Measurements from ENCODE around the gene WDR5. TPM values are rescaled to one million over a fixed set of nuclear protein-coding genes. Genes with fewer than 3 reads are reported as not detected.

The WDR5 gene
- total RNA-seq, 1 donor from 2014 or later = 18.2 TPM

DNA sequence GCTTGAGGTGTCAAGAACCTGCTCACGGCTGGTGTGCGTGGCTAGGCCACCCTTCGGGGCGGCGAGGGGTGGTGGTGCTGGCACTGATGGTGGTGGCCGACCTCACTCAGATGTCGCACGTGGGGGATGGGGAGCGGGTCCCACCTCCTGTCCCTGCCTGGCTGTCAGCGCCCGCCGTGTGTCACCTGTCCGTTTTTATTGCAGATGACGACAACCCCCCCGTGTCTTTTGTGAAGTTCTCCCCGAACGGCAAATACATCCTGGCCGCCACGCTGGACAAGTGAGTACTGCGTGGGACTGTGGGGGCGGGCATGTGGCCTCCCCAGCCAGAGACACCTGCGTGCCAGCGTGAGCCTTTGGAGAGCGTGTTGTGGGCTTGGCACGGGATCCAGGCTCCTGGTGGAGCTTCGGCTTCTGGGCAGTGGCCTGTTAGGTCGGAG lies 18.4 kb downstream of the WDR5 start:
- intact Hi-C loops (cut with DNase I) = no loop called here
- DNase-seq (ENCODE audit: missing footprints) = no peak

DNA sequence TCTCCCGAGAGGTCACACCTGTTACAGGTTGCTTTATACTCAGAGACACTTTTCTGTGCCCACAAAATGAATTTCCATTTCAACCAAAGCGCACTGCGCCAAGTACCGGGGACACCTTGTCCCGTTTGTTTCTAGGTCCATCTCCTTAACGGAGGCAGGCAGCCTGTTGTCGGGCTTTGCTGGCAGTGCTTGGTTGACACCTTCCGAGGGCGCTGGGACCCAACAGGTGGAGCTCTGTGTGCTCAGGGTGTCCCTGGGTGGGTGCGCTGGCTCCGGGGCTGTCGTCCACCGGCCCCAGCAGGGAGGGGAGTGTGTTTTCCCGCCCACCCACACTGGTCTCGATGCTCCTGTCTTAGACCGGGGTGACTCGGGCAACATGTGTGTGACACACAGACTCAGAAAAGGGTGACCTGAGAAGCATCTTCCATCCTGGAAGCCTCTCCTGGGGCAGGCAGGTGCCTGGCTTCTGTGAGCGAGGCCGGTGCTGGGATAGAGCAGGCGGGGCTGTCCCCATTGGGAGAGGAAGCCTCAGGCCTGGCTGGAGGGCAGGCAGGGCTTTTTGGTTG lies 20.0 kb downstream of the WDR5 start:
- no peak for DNase-seq (ENCODE audit: missing footprints)
- intact Hi-C loops (cut with DNase I) = no loop called here
- ATAC-seq = no peak

More for the DNA sequence above, 18.4 kb downstream of the WDR5 start:
- ATAC-seq = no peak

DNA sequence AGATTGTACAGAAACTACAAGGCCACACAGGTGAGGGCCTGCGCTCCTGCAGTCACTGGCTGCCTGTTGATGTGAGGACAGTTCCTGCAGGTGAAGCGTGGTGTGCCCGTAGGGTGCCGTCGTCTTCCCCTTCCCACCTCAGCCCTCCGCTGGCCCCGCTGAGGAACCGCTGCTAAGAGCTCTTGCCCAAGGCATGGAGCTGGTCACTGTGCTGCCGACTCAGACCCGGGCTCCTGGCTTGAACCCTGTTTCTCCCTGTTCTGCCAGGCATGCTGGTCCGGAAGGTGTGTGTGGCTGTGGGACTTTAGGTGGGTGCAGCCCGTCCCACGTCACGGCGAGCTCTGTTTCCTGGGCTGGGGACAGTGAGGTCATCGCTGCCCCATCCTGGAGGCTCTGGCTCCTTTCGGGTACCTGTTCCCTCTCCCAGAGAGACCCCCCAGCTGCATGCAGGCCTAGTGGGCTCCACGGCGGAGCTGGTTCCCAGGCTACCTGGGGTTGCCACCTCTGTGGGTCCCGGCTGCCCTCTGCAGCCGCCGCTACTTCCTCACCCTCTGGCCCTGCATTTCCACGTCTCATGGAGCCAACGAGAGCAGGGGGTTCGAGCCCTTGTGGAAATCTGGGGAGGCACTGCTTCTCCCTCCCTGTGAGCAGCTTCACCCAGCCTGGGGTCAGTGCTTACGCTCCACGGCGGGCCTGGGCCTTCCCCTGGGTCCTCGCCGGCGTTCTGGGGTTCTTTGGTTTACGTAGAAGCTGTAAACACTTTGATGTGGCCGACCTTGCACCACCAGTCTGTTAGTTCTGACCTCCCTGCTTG lies 20.9 kb downstream of the WDR5 start:
- no peak for DNase-seq (ENCODE audit: missing footprints)
- no peak for ATAC-seq
- intact Hi-C loops (cut with DNase I) = no loop called here

DNA sequence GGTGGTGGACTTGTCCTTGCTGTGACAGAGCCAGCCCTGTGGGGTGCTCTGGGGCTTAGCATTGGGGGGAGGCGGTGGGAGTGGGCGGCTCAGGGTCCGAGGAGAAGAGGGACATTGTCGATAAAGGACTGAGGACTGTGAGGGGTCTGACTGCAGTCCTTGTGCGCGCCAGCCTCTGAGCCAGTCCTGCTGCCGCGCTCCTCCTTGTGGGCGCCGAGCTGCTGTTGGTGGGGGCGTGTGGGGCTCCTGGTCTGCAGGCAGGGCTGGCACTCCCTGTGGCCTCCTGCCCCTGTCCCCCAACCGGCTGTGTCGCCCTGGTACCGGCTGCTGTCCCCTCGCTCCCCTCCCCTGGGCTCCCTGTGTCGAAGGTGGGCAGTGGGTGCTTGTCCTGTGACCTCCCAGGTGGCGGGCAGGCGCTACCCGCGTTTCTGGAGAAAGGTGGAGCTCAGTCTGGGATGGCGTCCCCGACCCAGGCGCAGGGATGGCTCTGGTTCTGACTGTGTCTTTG lies 21.6 kb downstream of the WDR5 start:
- ATAC-seq (no peak), DNase-seq (ENCODE audit: missing footprints) (no peak)
- intact Hi-C loops (cut with DNase I) = no loop called here

DNA sequence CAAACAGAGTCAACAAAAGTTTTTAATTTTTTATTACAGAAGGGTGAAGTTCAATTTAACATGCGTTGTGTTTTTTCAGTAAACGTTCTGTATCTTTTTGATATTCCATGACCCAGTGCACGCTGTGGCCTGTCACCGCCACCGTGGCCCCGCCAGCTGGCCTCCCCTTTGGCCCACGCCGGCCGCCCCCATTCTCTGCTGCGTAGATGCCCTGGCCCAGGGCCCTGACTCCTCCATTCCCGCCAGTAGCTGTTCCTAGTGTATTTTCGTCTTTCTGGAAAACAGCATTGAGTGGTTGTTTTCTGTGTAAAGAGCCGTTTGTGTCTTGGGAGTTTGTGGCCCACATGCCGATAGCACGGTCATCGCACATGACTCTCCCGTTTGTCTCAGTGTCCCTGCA lies 22.4 kb downstream of the WDR5 start:
- intact Hi-C loops (cut with DNase I) = no loop called here
- DNase-seq (ENCODE audit: missing footprints) (no peak), ATAC-seq (no peak)

DNA sequence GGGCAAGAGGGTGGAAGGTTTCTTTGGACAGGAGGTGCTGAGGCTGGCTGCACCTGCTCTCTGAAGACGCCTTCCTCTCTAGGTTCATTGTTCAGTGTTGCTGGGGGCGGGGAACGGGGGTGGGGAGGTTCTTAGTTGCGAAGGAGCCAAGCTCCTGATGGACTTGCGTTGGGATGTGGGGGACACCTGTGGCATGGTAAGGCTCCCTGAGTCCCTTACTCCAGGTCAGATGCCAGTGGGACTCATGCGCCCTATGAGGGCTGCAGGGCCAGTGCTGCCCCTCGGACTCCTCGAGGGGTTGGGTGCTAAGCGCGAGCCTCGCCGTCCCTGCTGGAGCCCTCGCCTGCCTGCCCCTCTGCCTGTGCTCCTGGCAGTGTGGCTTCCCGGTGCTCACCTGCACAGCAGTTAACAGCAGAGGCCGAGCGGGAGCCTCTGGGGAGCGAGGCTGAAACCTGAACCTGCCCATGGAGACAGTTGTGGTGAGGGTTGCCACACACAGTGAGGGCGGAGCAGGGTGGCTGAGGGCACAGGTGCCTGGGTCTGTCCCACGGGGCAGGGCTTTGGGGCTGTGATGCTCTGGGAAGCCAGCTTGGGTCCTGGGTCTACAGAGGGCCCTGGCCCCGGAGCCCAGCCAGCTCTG lies 23.0 kb downstream of the WDR5 start:
- ATAC-seq = no peak
- intact Hi-C loops (cut with DNase I) = no loop called here
- no peak for DNase-seq (ENCODE audit: missing footprints)

DNA sequence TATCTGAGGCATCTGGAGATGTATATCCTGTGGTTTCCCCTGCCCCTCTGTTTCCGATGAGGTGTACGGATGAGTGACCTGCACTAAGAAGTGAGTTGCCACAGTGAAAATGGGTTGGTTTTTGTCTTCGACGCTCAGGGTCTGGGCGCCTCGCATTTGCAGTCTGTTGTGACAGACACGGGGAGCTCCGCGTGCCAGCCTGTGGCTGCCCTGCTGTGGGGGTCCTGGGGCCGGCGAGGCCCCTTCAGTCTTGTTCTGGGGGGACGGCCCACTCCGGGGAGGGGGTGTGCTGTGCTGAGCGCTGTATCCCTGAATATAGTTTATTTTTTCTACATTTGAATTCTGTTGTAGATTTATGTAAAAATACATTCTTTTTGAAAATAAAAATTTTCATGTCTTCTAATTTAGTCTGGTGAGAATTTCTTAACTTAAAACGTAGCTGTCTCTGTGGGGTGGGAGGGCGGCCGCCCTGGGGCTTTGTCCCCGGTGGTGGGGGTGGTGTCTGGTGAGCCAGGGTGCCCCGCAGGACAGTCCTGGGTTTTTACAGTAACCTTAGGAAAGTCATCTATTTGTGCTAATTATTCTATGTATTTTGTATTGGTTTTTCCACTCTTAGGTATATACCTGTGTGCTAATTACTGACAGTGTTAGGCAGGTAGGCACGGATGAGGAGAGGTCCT lies 23.8 kb downstream of the WDR5 start:
- DNase-seq (ENCODE audit: missing footprints) (no peak), ATAC-seq (no peak)
- intact Hi-C loops (cut with DNase I) = no loop called here

DNA sequence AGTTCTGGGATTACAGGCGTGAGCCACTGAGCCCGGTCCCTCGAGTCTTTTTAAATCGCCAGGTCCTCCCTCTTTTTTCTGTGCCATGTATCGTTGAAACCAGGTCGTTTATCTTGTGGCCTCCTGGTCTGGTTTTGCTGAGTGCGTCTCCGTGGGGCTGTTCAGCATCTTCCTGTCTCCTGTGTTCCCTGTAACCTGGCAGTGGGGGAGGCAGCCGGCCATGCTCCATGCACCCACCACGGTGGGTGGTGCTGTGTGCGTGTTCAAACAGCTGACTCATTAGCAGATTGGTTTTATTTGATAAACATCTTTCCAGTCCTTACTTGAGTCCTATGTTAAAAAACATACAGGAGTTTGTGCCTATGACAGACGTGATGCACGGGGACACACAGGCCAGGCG lies 25.8 kb downstream of the WDR5 start:
- intact Hi-C loops (cut with DNase I) = loop anchor here (2.0 kb wide), 1 partner anchor 23 kb away; no protein-coding TSS in a partner anchor
- ATAC-seq = no peak

DNA sequence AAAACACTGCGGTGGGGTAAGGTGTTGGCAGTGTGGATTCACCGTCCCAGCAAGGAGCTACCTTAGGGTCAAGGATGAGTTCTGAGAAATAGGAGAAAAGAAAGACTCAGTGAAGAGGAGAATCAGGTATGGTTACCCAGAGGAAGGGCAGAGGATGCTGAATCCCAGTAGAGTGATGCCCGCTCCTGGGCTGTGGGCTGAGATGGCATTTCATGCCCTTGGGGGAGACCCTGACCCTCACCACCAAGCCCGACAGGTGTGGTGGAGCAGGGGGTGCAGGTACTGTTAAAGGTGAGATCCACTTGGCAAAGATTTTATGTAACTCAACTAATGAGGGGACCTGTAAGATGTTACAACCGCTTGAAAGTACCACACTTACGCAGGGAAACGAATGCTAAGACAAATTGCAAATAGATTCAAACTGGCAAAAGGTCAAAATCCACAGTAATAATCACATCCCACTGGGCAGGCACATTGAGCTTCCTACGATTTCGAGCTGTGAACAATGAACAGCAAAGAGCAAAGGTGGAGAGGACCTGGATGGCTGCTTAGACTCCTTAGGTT lies 26.4 kb downstream of the WDR5 start:
- intact Hi-C loops (cut with DNase I) = loop anchor here (2.0 kb wide), 1 partner anchor 23 kb away; no protein-coding TSS in a partner anchor
- no peak for ATAC-seq

More for the DNA sequence above, 25.8 kb downstream of the WDR5 start:
- DNase-seq (ENCODE audit: missing footprints) = no peak

DNA sequence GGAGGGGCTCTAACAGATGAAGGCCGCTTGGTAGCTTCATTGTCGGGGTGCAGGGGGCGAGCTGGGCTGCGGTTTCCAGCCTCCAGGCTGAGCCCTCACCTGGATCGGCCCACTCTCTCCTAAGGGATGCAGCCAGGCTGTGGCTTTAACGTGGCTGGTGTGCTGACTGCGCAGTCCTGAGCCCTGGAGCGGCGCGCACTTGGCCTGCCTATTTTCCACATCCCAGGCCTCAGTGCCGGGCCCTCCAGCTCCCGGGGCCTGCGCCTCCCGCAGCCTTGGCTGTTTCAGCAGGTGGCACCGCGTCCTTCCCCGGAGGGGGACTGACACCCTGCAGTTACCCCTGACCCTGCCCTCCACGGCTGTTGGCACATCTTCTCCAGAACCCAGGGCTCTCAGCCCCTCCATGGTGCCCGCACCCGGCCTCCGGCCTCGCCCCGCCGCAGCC lies 27.1 kb downstream of the WDR5 start:
- ATAC-seq (no peak), DNase-seq (ENCODE audit: missing footprints) (peak; percentile 84)
- intact Hi-C loops (cut with DNase I) = loop anchor here (2.0 kb wide), 1 partner anchor 24 kb away; no protein-coding TSS in a partner anchor

More for the DNA sequence above, 26.4 kb downstream of the WDR5 start:
- no peak for DNase-seq (ENCODE audit: missing footprints)

DNA sequence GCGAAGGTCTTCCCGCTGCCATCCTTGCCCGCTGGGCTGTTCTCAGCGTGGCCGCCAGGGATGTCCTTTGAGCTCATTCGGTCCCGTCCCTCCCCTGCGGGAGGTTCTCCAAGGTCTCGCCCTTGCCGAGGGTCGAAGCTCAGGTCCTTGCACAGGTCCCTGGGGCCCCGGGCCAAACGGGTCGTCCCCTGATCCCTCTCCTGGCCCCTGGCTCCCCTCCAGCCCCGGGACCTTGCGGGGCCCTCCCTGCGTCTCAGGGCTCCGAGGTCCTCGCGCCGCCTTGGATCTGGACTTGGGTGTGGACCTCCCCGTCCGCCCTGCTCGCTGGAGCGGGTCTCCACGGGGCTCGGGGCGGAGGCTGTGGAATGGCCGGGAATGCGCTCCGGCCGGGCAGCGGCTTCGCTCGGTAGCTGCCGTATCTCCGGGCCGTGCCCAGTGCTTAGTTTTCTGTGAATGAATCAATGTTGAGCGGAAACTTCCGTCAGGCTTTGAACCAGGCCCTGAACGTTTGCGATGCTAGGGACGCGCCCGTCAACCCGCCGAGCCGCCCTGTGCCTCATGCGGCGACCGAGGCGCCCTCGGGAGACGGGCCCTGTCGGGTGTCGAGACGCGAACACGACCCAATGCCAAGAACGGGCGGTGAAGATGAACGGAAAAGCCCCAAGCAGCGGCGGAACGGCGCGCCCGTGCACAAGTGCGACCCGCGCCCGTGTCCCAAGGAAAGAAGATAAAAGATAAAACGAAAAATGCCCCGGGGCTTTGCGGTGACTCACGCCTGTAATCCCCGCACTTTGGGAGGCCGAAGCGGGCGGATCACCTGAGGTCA lies 27.7 kb downstream of the WDR5 start:
- intact Hi-C loops (cut with DNase I) = loop anchor here (2.0 kb wide), 2 partner anchors 25 to 271 kb away; no protein-coding TSS in a partner anchor

DNA sequence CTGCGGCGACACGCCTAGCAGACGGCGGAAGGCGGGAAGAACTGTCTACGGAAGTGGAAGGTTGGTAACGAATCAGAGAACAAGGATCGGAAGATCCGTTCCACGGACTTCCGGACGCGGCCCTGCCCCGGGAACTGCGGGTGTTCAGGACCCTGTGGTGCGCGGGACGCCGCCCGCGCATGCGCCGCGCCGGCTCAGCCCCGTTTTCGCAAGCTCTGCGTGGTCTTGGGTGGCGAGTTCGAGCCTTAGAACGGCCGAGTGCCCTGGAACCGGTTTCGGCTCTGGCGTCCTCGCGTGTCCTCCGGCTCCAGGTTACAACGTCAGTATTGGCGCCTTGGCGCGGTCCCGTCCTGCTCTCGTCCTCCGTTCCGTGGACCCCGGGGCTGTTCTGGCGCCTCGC lies 29.0 kb downstream of the WDR5 start:
- intact Hi-C loops (cut with DNase I) = loop anchor here (2.0 kb wide), 1 partner anchor 270 kb away; no protein-coding TSS in a partner anchor
- ATAC-seq (no peak), DNase-seq (ENCODE audit: missing footprints) (no peak)

More for the DNA sequence above, 27.7 kb downstream of the WDR5 start:
- ATAC-seq (peak; percentile 14), DNase-seq (ENCODE audit: missing footprints) (peak; percentile 82)

DNA sequence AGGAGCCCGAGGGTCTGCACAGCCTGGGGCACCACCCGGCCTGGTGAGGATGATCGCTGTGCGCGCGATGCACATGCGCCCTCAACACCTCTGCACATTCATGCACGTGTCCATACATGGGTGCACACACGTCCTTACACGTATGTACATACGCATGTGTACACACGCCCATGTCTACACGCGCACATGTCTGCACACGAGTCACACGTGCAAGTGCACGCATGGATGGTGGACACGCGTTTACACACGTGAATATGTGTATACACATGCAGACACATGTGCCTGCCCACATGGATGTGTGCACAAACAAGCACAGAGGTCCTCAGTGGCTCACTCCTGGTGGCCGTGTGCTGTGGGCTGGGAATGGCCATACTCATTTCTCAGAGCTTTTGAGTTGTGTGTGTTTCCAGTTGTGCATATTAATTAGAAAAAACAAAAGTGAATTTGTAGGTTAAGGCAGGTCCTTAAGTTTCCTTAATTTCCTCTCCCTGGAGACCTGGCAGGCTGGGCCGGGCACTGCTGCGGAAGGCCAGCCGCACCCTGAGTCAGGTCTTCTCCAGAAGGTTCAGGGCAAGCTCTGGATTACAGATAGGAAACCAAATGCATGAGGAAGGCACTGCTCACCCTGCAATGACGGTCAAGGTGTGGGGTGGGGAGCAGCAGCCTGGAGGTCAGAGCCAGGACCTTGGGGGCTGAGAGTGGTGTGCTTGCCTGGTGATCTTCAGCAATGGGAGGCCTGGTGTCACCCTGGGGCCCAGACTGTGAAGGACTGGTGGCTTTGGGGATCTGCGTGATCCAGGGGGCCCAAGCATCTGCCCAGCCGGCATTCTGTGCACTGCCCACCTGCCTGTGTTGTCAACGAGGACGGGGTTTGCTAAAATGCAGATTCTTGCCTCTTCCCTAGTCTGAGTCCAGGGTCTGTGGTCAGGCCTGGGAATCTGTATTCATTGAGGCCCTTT lies 29.8 kb downstream of the WDR5 start:
- no peak for DNase-seq (ENCODE audit: missing footprints)
- intact Hi-C loops (cut with DNase I) = loop anchor here (2.0 kb wide), 1 partner anchor 269 kb away; no protein-coding TSS in a partner anchor
- ATAC-seq = no peak

DNA sequence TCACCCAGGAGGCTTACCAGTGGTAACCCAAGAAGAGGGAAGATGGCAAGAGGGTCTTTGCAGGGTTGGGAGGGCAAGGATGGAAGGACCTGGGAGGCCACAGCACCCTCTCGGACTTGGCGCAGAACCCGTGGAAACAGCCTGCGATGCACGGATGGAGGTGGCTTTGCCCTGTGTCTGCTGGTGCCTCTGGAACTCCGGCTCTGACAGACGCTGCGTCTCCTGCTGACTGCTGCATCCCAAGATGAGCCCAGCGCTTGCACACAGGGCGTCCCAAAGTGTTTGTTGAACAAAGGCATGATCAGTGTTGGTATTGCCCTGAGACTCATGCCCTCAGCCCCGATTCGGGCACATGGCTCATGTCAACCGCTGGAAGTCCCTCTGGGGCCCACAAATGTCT lies 30.5 kb downstream of the WDR5 start:
- intact Hi-C loops (cut with DNase I) = no loop called here
- DNase-seq (ENCODE audit: missing footprints) = no peak
- no peak for ATAC-seq

DNA sequence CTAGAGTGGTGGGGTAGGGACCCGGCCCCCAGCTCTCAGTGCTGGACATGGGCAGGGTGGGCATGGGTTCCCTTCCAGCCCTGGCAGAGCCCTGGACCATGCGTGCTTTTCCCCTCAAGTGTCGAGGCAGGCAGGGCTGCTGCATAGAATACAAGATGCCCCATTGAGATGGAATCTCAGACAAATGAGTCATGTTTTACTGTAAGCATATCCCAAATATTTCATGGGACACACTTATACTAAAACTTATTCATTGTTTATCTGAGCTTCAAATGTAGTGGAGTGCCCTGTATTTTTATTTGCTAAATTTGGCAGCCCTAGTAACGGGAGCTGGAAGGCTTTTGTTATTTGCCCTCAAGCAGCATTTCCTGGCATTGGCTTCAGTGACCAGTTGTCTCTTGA lies 31.6 kb downstream of the WDR5 start:
- DNase-seq (ENCODE audit: missing footprints) (no peak), ATAC-seq (no peak)
- intact Hi-C loops (cut with DNase I) = no loop called here

DNA sequence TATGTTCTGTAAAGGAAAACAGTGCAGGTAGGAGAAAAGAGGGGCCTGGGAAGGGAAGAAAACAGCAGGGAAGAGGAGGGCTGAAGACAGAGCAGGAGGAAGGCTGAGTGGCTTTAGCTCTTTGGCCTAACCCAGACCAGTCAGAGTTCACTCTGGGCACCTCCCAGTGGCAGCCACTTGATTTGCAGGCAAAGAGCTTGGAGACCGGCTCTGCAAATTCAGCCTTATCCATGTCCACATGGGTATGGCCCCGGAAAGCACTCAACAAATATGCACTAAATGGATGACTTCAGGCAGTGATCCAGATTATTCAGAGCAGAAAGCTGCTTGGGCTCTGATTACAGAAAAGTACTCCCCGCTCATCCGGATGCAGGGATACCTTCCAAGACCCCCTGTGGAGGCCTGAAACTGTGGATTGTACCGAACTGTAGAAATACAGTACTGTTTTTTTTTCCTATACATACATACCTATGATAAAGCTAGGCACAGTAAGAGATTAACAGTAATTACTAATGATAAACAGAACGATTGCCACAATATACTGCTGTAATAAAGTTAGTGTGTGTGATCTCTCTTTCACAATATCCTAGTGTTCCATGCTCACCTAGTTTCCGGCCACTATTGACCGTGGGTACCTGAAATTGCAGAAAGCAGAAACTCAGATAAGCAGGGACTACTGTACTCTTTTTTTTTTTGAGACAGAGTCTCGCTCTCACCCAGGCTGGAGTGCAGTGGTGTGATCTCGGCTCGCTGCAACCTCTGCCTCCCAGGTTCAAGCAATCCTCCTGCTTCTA lies 33.1 kb downstream of the WDR5 start:
- DNase-seq (ENCODE audit: missing footprints) (no peak), ATAC-seq (no peak)
- intact Hi-C loops (cut with DNase I) = no loop called here

All from Right ventricle myocardium inferior (tissue), 1 donor.